H1 (cell line): ENCODE results near the gene ARL6IP4. TPM values are rescaled to one million over a fixed set of nuclear protein-coding genes. Genes with fewer than 3 reads are reported as not detected.

Experiments
- CTCF ChIA-PET: fragments of 300-600 bp; sonication (Branson Sonifier 250); formaldehyde crosslinking; loops from one replicate; lab custom pipeline; 2021; ENCODE audit not compliant: partially characterized antibody; lab: Charles Lee
- POLR2A ChIA-PET: fragments of 300-600 bp; sonication (Branson Sonifier 250); formaldehyde crosslinking; loops from one replicate; lab custom pipeline; 2021; ENCODE audit warnings: inconsistent platforms; ENCODE audit not compliant: partially characterized antibody; lab: Charles Lee
- DNase-seq, 2 experiments: peaks; one replicate each; pipeline versions ENCODE4 v3.0.0 to v3.0.0-alpha.2; 2010 to 2022; ENCODE audit warnings: low spot score in 2 of 2, low read depth in 1 of 2, mixed read lengths in 1 of 2
- FAIRE-seq: peaks from 2 replicates; lab custom pipeline; 2011; peaks lifted over from hg19 to GRCh38; lab: Jason Lieb, UNC
- H2AFZ ChIP-seq: 2 replicates; pipeline ENCODE4 v1.8.1; 2012; ENCODE audit warnings: low read length, inconsistent platforms
- H2AK5ac ChIP-seq: 2 replicates; pipeline ENCODE4 v1.6.1; 2013; ENCODE audit warnings: low read depth, low read length
- H2BK120ac ChIP-seq: replicated peaks from 2 replicates; pipeline ENCODE3; 2013; ENCODE audit warnings: low read depth, low read length, inconsistent platforms
- H2BK12ac ChIP-seq: 2 replicates; pipeline ENCODE4 v1.6.1; 2013; ENCODE audit warnings: low read depth, low read length
- H2BK15ac ChIP-seq: 2 replicates; pipeline ENCODE4 v1.6.1; 2013; ENCODE audit warnings: low read length
- H2BK20ac ChIP-seq: 2 replicates; pipeline ENCODE4 v1.6.1; 2013; ENCODE audit warnings: low read length
- H2BK5ac ChIP-seq: 2 replicates; pipeline ENCODE4 v1.6.1; 2013; ENCODE audit warnings: low read depth, low read length
- H3K14ac ChIP-seq: 2 replicates; pipeline ENCODE4 v1.6.1; 2013; ENCODE audit warnings: inconsistent platforms; ENCODE audit not compliant: insufficient read length
- H3K18ac ChIP-seq: 2 replicates; pipeline ENCODE4 v1.6.1; 2013; ENCODE audit warnings: low read length; ENCODE audit errors: extremely low read depth
- H3K23ac ChIP-seq: 2 replicates; pipeline ENCODE4 v1.6.1; 2013; ENCODE audit warnings: inconsistent platforms; ENCODE audit not compliant: insufficient read length
- H3K23me2 ChIP-seq: 2 replicates; pipeline ENCODE4 v1.6.1; 2013; ENCODE audit warnings: low read depth, low read length
- H3K27ac ChIP-seq: 2 replicates; pipeline ENCODE4 v1.6.1; 2011; ENCODE audit warnings: low read depth, low read length, inconsistent platforms
- H3K27me3 ChIP-seq, 4 experiments: replicated peaks in 1 of 4; 1 replicate in 1 of 4; 2 replicates in 3 of 4; pipeline versions ENCODE4 v1.6.1 to v1.8.1; 2011 to 2013; ENCODE audit warnings: low read length in 3 of 4, mild to moderate bottlenecking in 3 of 4, inconsistent platforms in 2 of 4, mixed read lengths in 2 of 4, moderate library complexity in 1 of 4; ENCODE audit not compliant: control insufficient read depth in 3 of 4, insufficient read depth in 3 of 4; ENCODE audit errors: extremely low read depth in 1 of 4
- H3K36me3 ChIP-seq, 4 experiments: 2 replicates each; pipeline versions ENCODE4 v1.6.1 to v1.8.1; 2011 to 2013; ENCODE audit warnings: mild to moderate bottlenecking in 4 of 4, low read length in 3 of 4, moderate library complexity in 2 of 4, control low read depth in 1 of 4, inconsistent platforms in 1 of 4; ENCODE audit not compliant: insufficient read depth in 4 of 4, control insufficient read depth in 2 of 4
- H3K4ac ChIP-seq: replicated peaks from 2 replicates; pipeline ENCODE3; 2013; ENCODE audit warnings: low read length, low read depth, mixed read lengths, inconsistent platforms; ENCODE audit not compliant: insufficient read length
- H3K4me1 ChIP-seq, 4 experiments: replicated peaks in 1 of 4; 1 replicate in 1 of 4; 2 replicates in 3 of 4; pipeline versions ENCODE4 v1.6.1 to v1.8.1; 2011 to 2013; ENCODE audit warnings: low read length in 3 of 4, inconsistent platforms in 2 of 4, mixed read lengths in 1 of 4; ENCODE audit not compliant: insufficient read depth in 4 of 4, control insufficient read depth in 3 of 4
- H3K4me2 ChIP-seq, 2 experiments: 2 replicates each; pipeline versions ENCODE4 v1.6.1 to v1.8.1; 2011 to 2013; ENCODE audit warnings: low read depth in 2 of 2, low read length in 2 of 2, control low read depth in 1 of 2, inconsistent platforms in 1 of 2, mild to moderate bottlenecking in 1 of 2; ENCODE audit not compliant: insufficient read depth in 1 of 2
- H3K4me3 ChIP-seq, 4 experiments: fragments of 200-600, 300-600 bp in 1 of 4; sonication (generic), shearing (Covaris generic), sonication (Bioruptor Twin) in 1 of 4; 2 replicates each; pipeline versions ENCODE4 v1.5.1 to v1.8.1; 2011 to 2016; ENCODE audit warnings: low read length in 4 of 4, low read depth in 3 of 4, control low read depth in 2 of 4, inconsistent platforms in 2 of 4, mild to moderate bottlenecking in 2 of 4, mixed read lengths in 1 of 4, moderate library complexity in 1 of 4; ENCODE audit not compliant: insufficient read depth in 2 of 4; ENCODE audit errors: extremely low read depth in 1 of 4
- H3K56ac ChIP-seq: replicated peaks from 2 replicates; pipeline ENCODE3; 2013; ENCODE audit warnings: low read depth, mild to moderate bottlenecking, mixed read lengths, low read length, inconsistent platforms; ENCODE audit not compliant: insufficient read length
- H3K79me1 ChIP-seq: 2 replicates; pipeline ENCODE4 v1.6.1; 2013; ENCODE audit warnings: low read depth, low read length, control low read depth
- H3K79me2 ChIP-seq, 2 experiments: 2 replicates each; pipeline versions ENCODE4 v1.6.1 to v1.8.1; 2012 to 2013; ENCODE audit warnings: low read length in 2 of 2, mild to moderate bottlenecking in 2 of 2, inconsistent platforms in 1 of 2; ENCODE audit not compliant: insufficient read depth in 2 of 2, control insufficient read depth in 1 of 2
- H3K9ac ChIP-seq, 4 experiments: replicated peaks in 1 of 4; 1 replicate in 1 of 4; 2 replicates in 3 of 4; pipeline versions ENCODE4 v1.6.1 to v1.8.1; 2011 to 2013; ENCODE audit warnings: low read depth in 3 of 4, low read length in 3 of 4, control low read depth in 2 of 4, mild to moderate bottlenecking in 2 of 4, moderate library complexity in 2 of 4, inconsistent platforms in 1 of 4; ENCODE audit errors: extremely low read depth in 1 of 4
- H3K9me3 ChIP-seq, 2 experiments: 2 replicates each; pipeline versions ENCODE4 v1.6.1 to v1.8.1; 2012 to 2013; ENCODE audit warnings: mild to moderate bottlenecking in 2 of 2, moderate library complexity in 2 of 2, control low read depth in 1 of 2, inconsistent platforms in 1 of 2, low read depth in 1 of 2, low read length in 1 of 2, mixed read lengths in 1 of 2; ENCODE audit not compliant: insufficient read depth in 2 of 2
- H4K20me1 ChIP-seq, 2 experiments: replicated peaks in 1 of 2; 2 replicates each; pipeline versions ENCODE3 to v1.8.1; 2011 to 2013; ENCODE audit warnings: inconsistent platforms in 2 of 2, low read length in 2 of 2, mild to moderate bottlenecking in 1 of 2; ENCODE audit not compliant: insufficient read depth in 2 of 2, control insufficient read depth in 1 of 2
- H4K5ac ChIP-seq: 2 replicates; pipeline ENCODE4 v1.6.1; 2013; ENCODE audit warnings: low read length, low read depth, mixed read lengths, inconsistent platforms; ENCODE audit not compliant: insufficient read length
- H4K8ac ChIP-seq: 2 replicates; pipeline ENCODE4 v1.8.0; 2013; ENCODE audit warnings: mild to moderate bottlenecking, moderate library complexity, low read length, inconsistent platforms; ENCODE audit not compliant: insufficient read depth; ENCODE audit errors: extremely low read depth
- H4K91ac ChIP-seq: replicated peaks from 2 replicates; pipeline ENCODE3; 2013; ENCODE audit warnings: low read length, mixed read lengths, inconsistent platforms; ENCODE audit not compliant: insufficient read length
- ATF2 ChIP-seq: IDR thresholded peaks from 2 replicates; pipeline ENCODE4 v1.6.1; 2012; ENCODE audit warnings: low read length, inconsistent platforms
- CREB1 ChIP-seq: IDR thresholded peaks from 2 replicates; pipeline ENCODE4 v1.6.1; 2012; ENCODE audit warnings: inconsistent platforms
- E2F6 ChIP-seq: IDR thresholded peaks from 2 replicates; pipeline ENCODE4 v1.6.1; 2012; ENCODE audit warnings: inconsistent platforms
- JUND ChIP-seq: IDR thresholded peaks from 2 replicates; pipeline ENCODE4 v1.6.1; 2011; ENCODE audit warnings: mild to moderate bottlenecking, improper control_type of control experiment, low read length
- POLR2A ChIP-seq, 2 experiments: IDR thresholded peaks; 1 replicate in 1 of 2; 2 replicates in 1 of 2; pipeline ENCODE4 v1.6.1; 2011; ENCODE audit warnings: low read depth in 2 of 2, low read length in 2 of 2, mild to moderate bottlenecking in 2 of 2; ENCODE audit errors: control extremely low read depth in 1 of 2
- SIRT6 ChIP-seq: IDR thresholded peaks from one replicate; pipeline ENCODE4 v1.7.1; 2012; ENCODE audit warnings: low read length, inconsistent platforms
- SP4 ChIP-seq: IDR thresholded peaks from 2 replicates; pipeline ENCODE4 v1.6.1; 2012; ENCODE audit warnings: low read length, inconsistent platforms
- TAF1 ChIP-seq: IDR thresholded peaks from 2 replicates; pipeline ENCODE4 v1.6.1; 2011; ENCODE audit warnings: mild to moderate bottlenecking, low read depth, low read length
- WGBS, 2 experiments: shearing (Covaris generic) in 1 of 2; methylation state at CpG; one replicate each; pipeline versions ENCODE4 v1.1.6 to v1.1.7; 2013 to 2015; ENCODE audit warnings: low lambda C conversion rate in 2 of 2, mixed read lengths in 2 of 2, inconsistent platforms in 1 of 2, low coverage in 1 of 2, missing lambda C conversion rate in 1 of 2; ENCODE audit not compliant: insufficient replicate concordance in 2 of 2, insufficient coverage in 1 of 2, insufficient read length in 1 of 2; ENCODE audit errors: extremely low coverage in 1 of 2, missing lambda C conversion rate in 1 of 2; 5-methylcytosine and 5-hydroxymethylcytosine counted together
- polyA plus RNA-seq, 7 experiments: library from polyadenylated mRNA; depleted of rRNA in 3 of 7; stranded (reverse) in 5 of 7; unstranded in 2 of 7; fragments of >200 nt in 5 of 7; fragments of 200-250 nt in 2 of 7; gene quantifications; 1 replicate in 5 of 7; 2 replicates in 1 of 7; 4 replicates in 1 of 7; pipeline versions ENCODE4 v1.2.1 to v1.2.3, GENCODE V29; 2011 to 2013; ENCODE audit warnings: missing spikeins in 2 of 7, mixed read lengths in 2 of 7
- total RNA-seq: library from RNA; stranded (reverse); fragmentation: NEBNext Ultra II Directional; extraction: Animal tissue kit (Norgen Biotek cat#: 25700); gene quantifications from 2 replicates; pipeline ENCODE4 v1.2.1, GENCODE V29; 2021

The ARL6IP4 gene
- total and polyA plus RNA-seq, 2 of the 8 experiments (the other 6 are each of a cell fraction or from before 2014, with no cell fraction given): 76.4 to 109 TPM

- H3K18ac ChIP-seq: no peak within 1 kb of the TSS
- H2AK5ac ChIP-seq: 0 out of 2 replicates have a peak within 1 kb of the TSS, but pooled peaks have one; percentile 40
- FAIRE-seq (no peak), DNase-seq (peak; percentile 90 to 99)
- H3K79me2 ChIP-seq: no peaks in the 10 kb centered on the region
- peak within 1 kb of the TSS; percentile 48 for H3K4ac ChIP-seq
- H3K79me1 ChIP-seq: no peaks in the 10 kb centered on the region
- H3K27me3 ChIP-seq: no peaks in the 10 kb centered on the region
- no peak within 1 kb of the TSS for H3K23ac ChIP-seq
- ChIA-PET POLR2A (interaction anchor here (0.9 to 1.8 kb wide), 7 partner anchors 10 to 272 kb away, joined by 3 to 13 read pairs (median 3); partner anchors contain the start of gene OGFOD2), CTCF (interaction anchor here (1.1 kb wide), 1 partner anchor 12 kb away, joined by 3 read pairs; no protein-coding TSS in a partner anchor)
- H2BK12ac ChIP-seq: peak within 1 kb of the TSS; percentile 44; the same call in 1 of the 2 replicates
- H2BK15ac ChIP-seq: no peak within 1 kb of the TSS
- no peak within 1 kb of the TSS; the same call in none of the 2 replicates for H4K8ac ChIP-seq
- H3K14ac ChIP-seq: no peak within 1 kb of the TSS
- H3K4me2 ChIP-seq: peak within 1 kb of the TSS; percentile 64 to 95
- H3K4me1 ChIP-seq: peaks cover 4 to 5% (median 5%) of the 10 kb centered on the region in 4 experiments; a peak in 6 of 7 replicates
- peak within 1 kb of the TSS; percentile 43 for H2BK120ac ChIP-seq
- H3K27ac ChIP-seq: no peak within 1 kb of the TSS
- H2BK20ac ChIP-seq: no peak within 1 kb of the TSS
- H3K9me3 ChIP-seq: no peaks in the 10 kb centered on the region
- H4K20me1 ChIP-seq: peaks cover 5 to 12% of the 10 kb centered on the region in 2 experiments
- 4% methylated on average over 38 of the region's 55 CpGs; no CpG with 5 or more reads in 1 of the 2 experiments for WGBS, 2 experiments
- no peak within 1 kb of the TSS for H3K56ac ChIP-seq
- H3K36me3 ChIP-seq: no peaks in the 10 kb centered on the region
- no peak within 1 kb of the TSS for H4K91ac ChIP-seq
- peak within 1 kb of the TSS; percentile 56; the same call in 1 of the 2 replicates for H2BK5ac ChIP-seq
- peak within 1 kb of the TSS; percentile 54 to 86 (median 72) for H3K4me3 ChIP-seq
- 0 out of 2 replicates have a peak within 1 kb of the TSS, but pooled peaks have one; percentile 57 for H2AFZ ChIP-seq
- H4K5ac ChIP-seq: no peak within 1 kb of the TSS
- H3K9ac ChIP-seq: no peak within 1 kb of the TSS
- peaks cover 3% of the 10 kb centered on the region; the same call in 1 of the 2 replicates for H3K23me2 ChIP-seq
- no peak for TF ChIP-seq ATF2
- 0 out of 2 replicates have a peak, but pooled peaks have one; percentile 20 for TF ChIP-seq E2F6
- TF ChIP-seq POLR2A (IDR thresholded peaks at IDR 0.05; ENCODE audit: control extremely low read depth in 1 of 2, low read depth in 2 of 2, low read length in 2 of 2): no peak
- TF ChIP-seq CREB1: peak; percentile 30; the same call in 1 of the 2 replicates
- no peak for TF ChIP-seq SIRT6
- 0 out of 2 replicates have a peak, but pooled peaks have one; percentile 18 for TF ChIP-seq TAF1
- TF ChIP-seq SP4: 0 out of 2 replicates have a peak, but pooled peaks have one; percentile 31
- TF ChIP-seq JUND: no peak
Observed at GRCh38 chr12:122965851-122966742, 14.4 kb upstream of the ARL6IP4 start, which contains the start of gene ABCB9. Gene ABCB9 (minus strand): TSS chr12:122966463. CDS start chr12:122960235, 6,228 bp downstream.
